GM19328 (cell line): ENCODE measurements around the gene KAZN.

Experiments
- ATAC-seq: cut with Tn5 transposase; IDR thresholded peaks from one replicate; pipeline ENCODE4 v1.9.1; 2021; ENCODE audit warnings: mild to moderate bottlenecking, moderate library complexity; ENCODE audit not compliant: unreplicated experiment

KAZN gene

GRCh38 chr1:14875524-14876509 is 277.3 kb downstream of the KAZN start:
- no peak for ATAC-seq

GRCh38 chr1:14876747-14877146 is 278.3 kb downstream of the KAZN start:
- ATAC-seq, result no peak

GRCh38 chr1:14877224-14877623 is 278.7 kb downstream of the KAZN start:
- no peak for ATAC-seq

- ATAC-seq, result no peak
These were observed 279.6 kb downstream of the KAZN start for GRCh38 chr1:14878124-14878523.

GRCh38 chr1:14878951-14879350 is 280.5 kb downstream of the KAZN start:
- no peak for ATAC-seq

GRCh38 chr1:14880456-14881316 is 282.2 kb downstream of the KAZN start:
- no peak for ATAC-seq

- ATAC-seq, result no peak
These were observed 283.5 kb downstream of the KAZN start for GRCh38 chr1:14881775-14882672.

- no peak for ATAC-seq
These were observed 286.2 kb downstream of the KAZN start for GRCh38 chr1:14884614-14885175.

- no peak for ATAC-seq
These were observed 288.6 kb downstream of the KAZN start for GRCh38 chr1:14887044-14887566.

- ATAC-seq, result no peak
These were observed 289.4 kb downstream of the KAZN start for GRCh38 chr1:14887764-14888350.

GRCh38 chr1:14888374-14888773 is 289.9 kb downstream of the KAZN start:
- no peak for ATAC-seq

GRCh38 chr1:14889825-14890440 is 291.4 kb downstream of the KAZN start:
- no peak for ATAC-seq

- ATAC-seq, result no peak
These were observed 293.5 kb downstream of the KAZN start for GRCh38 chr1:14891991-14892390.

GRCh38 chr1:14894811-14895560 is 296.5 kb downstream of the KAZN start:
- no peak for ATAC-seq

GRCh38 chr1:14895727-14896126 is 297.2 kb downstream of the KAZN start:
- no peak for ATAC-seq

GRCh38 chr1:14896381-14897079 is 298.0 kb downstream of the KAZN start:
- ATAC-seq, result no peak

- ATAC-seq, result no peak
These were observed 298.6 kb downstream of the KAZN start for GRCh38 chr1:14897080-14897449.

- no peak for ATAC-seq
These were observed 299.1 kb downstream of the KAZN start for GRCh38 chr1:14897547-14897946.
